NOMO-1 treated with dmso at 0.1 percent for 144 hours (cell line): ENCODE data around the gene GSE1.

Experiments
- DNase-seq: peaks from one replicate; lab custom pipeline; 2025; ENCODE audit not compliant: unreplicated experiment; lab: John Stamatoyannopoulos, UW

The GSE1 gene

GRCh38 chr16:85718153-85718477 lies 105.0 kb downstream of the GSE1 start:
- no peak for DNase-seq

- no peak for DNase-seq
Observed at GRCh38 chr16:85718682-85719081, 105.6 kb downstream of the GSE1 start.

- no peak for DNase-seq
Observed at GRCh38 chr16:85719605-85720301, 106.6 kb downstream of the GSE1 start.

- no peak for DNase-seq
Observed at GRCh38 chr16:85720302-85720637, 107.1 kb downstream of the GSE1 start.

GRCh38 chr16:85722128-85722893 lies 109.2 kb downstream of the GSE1 start:
- DNase-seq = no peak

- no peak for DNase-seq
Observed at GRCh38 chr16:85724126-85724879, 111.2 kb downstream of the GSE1 start.

GRCh38 chr16:85724936-85725335 lies 111.8 kb downstream of the GSE1 start:
- no peak for DNase-seq
